Ovary (tissue), 9 donors: ENCODE results near the gene FOXI1. TPM values are rescaled to one million over a fixed set of nuclear protein-coding genes. Genes with fewer than 3 reads are reported as not detected.

Experiments used
- DNase-seq, 5 donors: peaks; one replicate each; pipeline ENCODE4 v3.0.0-alpha.2; 2019 to 2020
- H3K27ac ChIP-seq, 2 donors: fragments of 200-600 bp; one replicate each; pipeline versions ENCODE4 v1.5.1 to v1.8.0; 2019 to 2022
- H3K27me3 ChIP-seq: fragments of 200-600 bp; one replicate; pipeline ENCODE4 v1.8.0; 2022
- H3K36me3 ChIP-seq: fragments of 200-600 bp; sonication (generic); one replicate; pipeline ENCODE4 v1.5.1; 2019
- H3K4me1 ChIP-seq: one replicate; pipeline ENCODE4 v1.8.1; 2013; ENCODE audit warnings: mild to moderate bottlenecking, moderate library complexity; ENCODE audit not compliant: insufficient read depth
- H3K4me3 ChIP-seq: fragments of 200-600 bp; sonication (generic); one replicate; pipeline ENCODE4 v1.5.1; 2017
- H3K9me3 ChIP-seq, 2 donors: fragments of 200-600 bp in 1 of 2; sonication (generic) in 1 of 2; one replicate each; pipeline versions ENCODE4 v1.5.1 to v1.8.1; 2013 to 2019; ENCODE audit warnings: mild to moderate bottlenecking in 1 of 2, moderate library complexity in 1 of 2
- CTCF ChIP-seq, 3 donors: fragments of 450-650 bp in 2 of 3; fragments of 200-600 bp in 1 of 3; IDR thresholded peaks; one replicate each; pipeline versions ENCODE4 v1.5.1 to v1.8.0; 2016 to 2022; ENCODE audit warnings: antibody characterized with exemption in 3 of 3, mild to moderate bottlenecking in 1 of 3
- EP300 ChIP-seq: sonication (generic); formaldehyde crosslinking; IDR thresholded peaks from one replicate; pipeline ENCODE4 v1.6.1; 2017; ENCODE audit warnings: antibody characterized with exemption
- POLR2A ChIP-seq: fragments of 450-650 bp; IDR thresholded peaks from one replicate; pipeline ENCODE4 v1.6.1; 2017; ENCODE audit warnings: antibody characterized with exemption, mild to moderate bottlenecking, moderate library complexity
- WGBS, 3 donors: extraction: QIAGEN DNeasy Blood & Tissue Kit in 1 of 3; methylation state at CpG; one replicate each; pipeline versions ENCODE4 v1.1.5 to v1.1.7; 2013 to 2017; 5-methylcytosine and 5-hydroxymethylcytosine counted together
- intact Hi-C, 4 donors: fragments of 100-400 bp; cut with DNase I; formaldehyde crosslinking; loops; one replicate each; pipeline versions ENCODE4 v1.11.0 to v1.15.1; 2022 to 2023
- polyA plus RNA-seq, 2 donors: library from polyadenylated mRNA; stranded (reverse); fragments of 200-250 nt in 1 of 2; fragments of 350-450 nt in 1 of 2; fragmentation: Illumina TruSeq in 1 of 2; extraction: RNeasy Lipid Tissue Mini Kit (QIAGEN cat#74804) in 1 of 2; gene quantifications; one replicate each; pipeline ENCODE4 v1.2.3, GENCODE V29; 2013 to 2014
- total RNA-seq, 7 donors: library from RNA; depleted of rRNA in 2 of 7; stranded (reverse); fragments of >200 nt in 2 of 7; fragmentation: NEBNext Ultra II Directional in 3 of 7; extraction: Animal tissue kit (Norgen Biotek cat#: 25700) in 3 of 7; gene quantifications; one replicate each; pipeline versions ENCODE4 v1.1.0 to v1.2.4, GENCODE V29; 2016 to 2023
- donor health status: DM: no; HTN: no; CAD: no; lungs with moderate emphysema.
- donor health status: DM: no; HTN: no; CAD: no.
- donor health status: Bipolar disorder and iron deficiency.
- donor health status: DM: yes; HTN: yes; CAD: no.
- donor health status: DM: no; HTN: no; CAD: no.
- donor health status: DM: yes; HTN: yes; CAD: no.

The FOXI1 gene
- total and polyA plus RNA-seq, 9 donors = not detected

GRCh38 chr5:170121321-170121720, 15.6 kb downstream of the FOXI1 start:
- no peaks in the 10 kb centered on the region for H3K36me3 ChIP-seq
- no peak overlapping the region for H3K4me3 ChIP-seq
- WGBS, 3 donors = 47 to 61% (median 53%) methylated on average over 7 of the region's 7 CpGs
- H3K27ac ChIP-seq = no peak overlapping the region
- intact Hi-C loops = no loop called here
- DNase-seq = no peak
- H3K27me3 ChIP-seq = no peaks in the 10 kb centered on the region
- TF ChIP-seq EP300 = no peak
- TF ChIP-seq CTCF (IDR thresholded peaks at IDR 0.05) = no peak
- no peak for TF ChIP-seq POLR2A
- no peaks in the 10 kb centered on the region for H3K9me3 ChIP-seq
- H3K4me1 ChIP-seq = no peaks in the 10 kb centered on the region

- TF ChIP-seq CTCF (IDR thresholded peaks at IDR 0.05) = no peak
- TF ChIP-seq POLR2A = no peak
- TF ChIP-seq EP300 = no peak
- no peaks in the 10 kb centered on the region for H3K9me3 ChIP-seq
- H3K27ac ChIP-seq = no peak overlapping the region
- no peak for DNase-seq
- H3K27me3 ChIP-seq = no peaks in the 10 kb centered on the region
- 62 to 82% (median 68%) methylated on average over 1 of the region's 1 CpG for WGBS, 3 donors
- no peaks in the 10 kb centered on the region for H3K4me1 ChIP-seq
- H3K4me3 ChIP-seq = no peak overlapping the region
- intact Hi-C loops = no loop called here
- no peaks in the 10 kb centered on the region for H3K36me3 ChIP-seq
Measured at GRCh38 chr5:170126061-170126460, 20.4 kb downstream of the FOXI1 start.

GRCh38 chr5:170126626-170127025, 20.9 kb downstream of the FOXI1 start:
- intact Hi-C loops = no loop called here
- WGBS, 3 donors = 70 to 82% (median 70%) methylated on average over 1 of the region's 1 CpG
- Histone ChIP-seq H3K4me3 (no peak overlapping the region), H3K4me1 (no peaks in the 10 kb centered on the region), H3K36me3 (no peaks in the 10 kb centered on the region), H3K9me3 (no peaks in the 10 kb centered on the region), H3K27ac (no peak overlapping the region), H3K27me3 (no peaks in the 10 kb centered on the region)
- DNase-seq = no peak
- TF ChIP-seq POLR2A (no peak), CTCF (IDR thresholded peaks at IDR 0.05) (no peak), EP300 (no peak)

GRCh38 chr5:170131235-170131634, 25.5 kb downstream of the FOXI1 start:
- no peak for DNase-seq
- H3K27me3 ChIP-seq = no peaks in the 10 kb centered on the region
- H3K9me3 ChIP-seq = no peaks in the 10 kb centered on the region
- H3K27ac ChIP-seq = no peak overlapping the region
- H3K36me3 ChIP-seq = no peaks in the 10 kb centered on the region
- WGBS, 3 donors = 72 to 84% (median 74%) methylated on average over 3 of the region's 3 CpGs
- intact Hi-C loops = no loop called here
- H3K4me3 ChIP-seq = no peak overlapping the region
- H3K4me1 ChIP-seq = no peaks in the 10 kb centered on the region
- no peak for TF ChIP-seq EP300
- no peak for TF ChIP-seq CTCF (IDR thresholded peaks at IDR 0.05)
- no peak for TF ChIP-seq POLR2A
